RWPE1 (cell line): ENCODE measurements around the gene ACTR2.

Source experiments
- CTCF ChIA-PET: fragments of 350-600 bp; sonication (Branson Sonifier 250); formaldehyde crosslinking; extraction: SDS; loops from one replicate; lab custom pipeline; 2021; lab: Yijun Ruan, JAX
- POLR2A ChIA-PET: fragments of 400-600 bp; formaldehyde crosslinking; extraction: SDS; loops from one replicate; lab custom pipeline; 2020; ENCODE audit warnings: antibody characterized with exemption; ENCODE audit not compliant: low non-redundant PET; lab: Yijun Ruan, JAX
- DNase-seq: peaks from one replicate; pipeline ENCODE4 v3.0.0; 2012; ENCODE audit warnings: low spot score
- H3K27ac ChIP-seq: fragments of 450-650 bp; 2 replicates; pipeline ENCODE4 v1.5.1; 2017
- TF ChIP-seq, protein P1 (sequence below): fragments of 450-650 bp; conservative IDR thresholded peaks from 2 replicates; pipeline ENCODE4 v1.5.1; 2017; ENCODE audit warnings: low read depth, mild to moderate bottlenecking

ACTR2 gene

DNA sequence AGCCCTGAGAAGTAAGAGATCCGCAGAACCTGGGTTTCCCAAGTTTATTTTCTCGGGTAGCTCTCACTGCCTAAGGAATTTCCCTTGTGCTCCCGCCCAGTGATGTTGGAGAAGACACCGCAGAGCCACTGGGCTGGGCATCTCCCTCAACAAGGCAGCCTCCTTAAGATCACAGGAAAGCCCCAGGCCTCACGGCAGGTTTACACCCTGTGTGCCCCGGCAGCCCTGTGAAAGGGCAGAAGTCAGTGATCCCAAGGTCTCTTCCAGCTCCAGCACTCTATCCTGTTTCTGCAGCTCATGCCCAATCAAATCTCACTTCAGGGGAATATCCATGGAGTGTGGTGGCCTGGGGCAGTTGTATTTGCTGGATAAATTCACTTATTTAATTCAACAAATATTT is 66.5 kb downstream of the ACTR2 start:
- ChIA-PET POLR2A (no interaction called here), CTCF (interaction anchor here (0.9 kb wide), 1 partner anchor 141 kb away, joined by 3 read pairs; no protein-coding TSS in a partner anchor)
- DNase-seq, result no peak
- no peak overlapping the region for H3K27ac ChIP-seq
- TF ChIP-seq, protein P1, sequence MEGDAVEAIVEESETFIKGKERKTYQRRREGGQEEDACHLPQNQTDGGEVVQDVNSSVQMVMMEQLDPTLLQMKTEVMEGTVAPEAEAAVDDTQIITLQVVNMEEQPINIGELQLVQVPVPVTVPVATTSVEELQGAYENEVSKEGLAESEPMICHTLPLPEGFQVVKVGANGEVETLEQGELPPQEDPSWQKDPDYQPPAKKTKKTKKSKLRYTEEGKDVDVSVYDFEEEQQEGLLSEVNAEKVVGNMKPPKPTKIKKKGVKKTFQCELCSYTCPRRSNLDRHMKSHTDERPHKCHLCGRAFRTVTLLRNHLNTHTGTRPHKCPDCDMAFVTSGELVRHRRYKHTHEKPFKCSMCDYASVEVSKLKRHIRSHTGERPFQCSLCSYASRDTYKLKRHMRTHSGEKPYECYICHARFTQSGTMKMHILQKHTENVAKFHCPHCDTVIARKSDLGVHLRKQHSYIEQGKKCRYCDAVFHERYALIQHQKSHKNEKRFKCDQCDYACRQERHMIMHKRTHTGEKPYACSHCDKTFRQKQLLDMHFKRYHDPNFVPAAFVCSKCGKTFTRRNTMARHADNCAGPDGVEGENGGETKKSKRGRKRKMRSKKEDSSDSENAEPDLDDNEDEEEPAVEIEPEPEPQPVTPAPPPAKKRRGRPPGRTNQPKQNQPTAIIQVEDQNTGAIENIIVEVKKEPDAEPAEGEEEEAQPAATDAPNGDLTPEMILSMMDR, result no peak

DNA sequence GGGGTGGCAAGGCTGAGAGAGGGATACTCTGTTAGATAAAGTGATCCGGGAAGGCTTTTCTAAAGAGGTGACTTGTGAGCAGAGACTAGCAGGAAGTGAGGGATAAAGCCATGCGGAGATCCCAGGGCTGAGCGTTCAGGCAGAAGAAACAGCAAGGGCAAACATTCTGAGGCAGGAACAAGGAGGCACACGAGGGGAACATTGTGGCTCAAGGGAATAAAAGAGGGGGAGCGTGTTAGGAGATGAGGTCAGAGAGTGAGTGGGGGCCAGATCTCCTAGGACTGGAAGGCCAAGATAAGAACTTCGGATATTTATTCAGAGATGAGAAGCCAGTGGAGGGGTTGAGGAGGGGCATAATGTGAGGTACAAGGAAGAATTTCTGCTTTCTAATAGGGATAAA is 67.1 kb downstream of the ACTR2 start:
- no peak overlapping the region for H3K27ac ChIP-seq
- ChIA-PET CTCF (no interaction called here), POLR2A (no interaction called here)
- TF ChIP-seq, protein P1, result no peak
- DNase-seq, result no peak

DNA sequence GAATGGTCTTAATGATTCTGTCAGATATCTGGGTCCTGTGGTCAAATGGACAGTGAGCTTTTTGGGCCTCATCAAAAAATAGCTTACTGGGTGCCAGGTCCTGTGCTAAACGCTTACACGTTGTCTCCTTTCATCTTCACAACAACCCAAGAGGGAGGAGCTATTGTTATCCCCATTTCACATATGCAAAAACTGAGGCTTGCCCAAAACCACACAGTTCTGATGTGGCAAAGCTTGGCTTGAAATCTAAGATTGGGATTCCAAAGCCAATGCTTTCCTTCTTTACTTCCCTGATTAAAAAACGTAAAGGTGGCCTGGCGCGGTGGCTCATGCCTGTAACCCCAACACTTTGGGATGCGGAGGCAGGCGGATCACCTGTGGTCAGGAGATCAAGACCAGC is 69.3 kb downstream of the ACTR2 start:
- ChIA-PET POLR2A (no interaction called here), CTCF (no interaction called here)
- no peak for DNase-seq
- TF ChIP-seq, protein P1, result no peak
- H3K27ac ChIP-seq, result no peak overlapping the region

DNA sequence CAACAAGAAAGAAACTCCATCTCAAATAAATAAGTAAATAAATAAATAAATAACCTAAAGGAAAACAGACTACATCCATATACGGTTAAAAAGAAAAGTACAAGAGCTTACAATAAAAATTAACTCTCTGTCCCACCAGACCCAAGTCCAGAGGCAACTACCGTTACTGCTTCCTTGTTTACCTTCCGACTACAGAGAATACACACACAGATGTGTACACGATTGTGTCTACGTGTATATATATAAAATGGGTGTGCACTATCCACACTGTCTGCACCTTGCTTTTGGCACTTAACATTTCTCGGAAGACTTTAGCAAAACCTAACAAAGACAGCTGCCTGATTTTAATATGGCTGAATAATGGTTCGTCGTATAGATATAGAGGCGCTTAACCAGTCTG is 69.9 kb downstream of the ACTR2 start:
- ChIA-PET POLR2A (no interaction called here), CTCF (no interaction called here)
- no peak for DNase-seq
- H3K27ac ChIP-seq, result no peak overlapping the region
- TF ChIP-seq, protein P1, result no peak

DNA sequence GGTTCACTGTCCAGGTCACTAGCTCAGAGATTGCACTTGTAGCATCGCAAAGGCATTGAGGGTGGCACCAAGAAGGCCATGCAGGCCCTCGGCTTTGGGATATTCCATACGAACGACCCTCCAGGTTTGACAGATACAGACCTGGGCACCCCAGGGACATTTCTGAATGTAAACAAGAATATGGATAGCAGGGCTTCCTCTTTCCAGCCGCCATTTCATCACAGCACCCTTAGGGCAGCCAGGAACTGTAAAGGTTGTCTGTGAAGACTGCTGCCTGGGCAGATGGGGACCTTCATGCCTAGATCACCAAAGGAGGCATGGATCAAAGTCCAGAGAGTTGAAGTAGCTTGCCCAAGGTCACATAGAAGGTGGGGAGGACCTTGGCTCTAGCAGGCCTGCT is 70.5 kb downstream of the ACTR2 start:
- ChIA-PET POLR2A (no interaction called here), CTCF (no interaction called here)
- TF ChIP-seq, protein P1, result no peak

DNA sequence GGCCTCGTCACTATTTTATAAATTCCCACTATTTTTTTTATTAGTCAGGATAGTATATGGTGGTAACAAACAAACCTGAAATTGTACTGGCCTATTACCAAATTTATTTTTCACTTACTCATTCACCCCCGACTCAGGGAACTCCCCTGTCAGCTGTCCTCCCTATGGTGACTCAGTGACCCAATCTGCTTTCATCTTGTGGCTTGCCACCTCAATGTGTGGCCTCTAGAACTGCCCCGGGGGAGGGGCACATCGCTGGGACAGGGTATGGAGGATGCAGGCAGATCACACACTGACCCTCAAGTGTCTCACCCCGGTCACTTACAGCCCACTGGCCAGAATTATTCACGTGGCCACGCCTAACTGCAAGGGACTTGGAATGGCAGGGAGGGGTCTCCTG is 71.6 kb downstream of the ACTR2 start:
- no peak overlapping the region for H3K27ac ChIP-seq
- DNase-seq, result no peak
- POLR2A ChIA-PET, result no interaction called here
- CTCF ChIA-PET, result no interaction called here
- TF ChIP-seq, protein P1, result no peak

More for the DNA sequence above, 70.5 kb downstream of the ACTR2 start:
- no peak overlapping the region for H3K27ac ChIP-seq
- DNase-seq, result no peak
